ENCODE measurements around the gene ALG12. TPM values are rescaled to one million over a fixed set of nuclear protein-coding genes. Genes with fewer than 3 reads are reported as not detected.
A peak's percentile ranks its signal among the peaks of the same experiment; 100 is the strongest.
"Not testable (repeated sequence)": the region's sequence is repeated elsewhere in the genome, so short reads cannot be mapped to it uniquely, and the experiment has no call there.

ALG12 gene
- total RNA-seq, 2 donors from 2014 or later, result 13.7 to 15.4 TPM

DNA sequence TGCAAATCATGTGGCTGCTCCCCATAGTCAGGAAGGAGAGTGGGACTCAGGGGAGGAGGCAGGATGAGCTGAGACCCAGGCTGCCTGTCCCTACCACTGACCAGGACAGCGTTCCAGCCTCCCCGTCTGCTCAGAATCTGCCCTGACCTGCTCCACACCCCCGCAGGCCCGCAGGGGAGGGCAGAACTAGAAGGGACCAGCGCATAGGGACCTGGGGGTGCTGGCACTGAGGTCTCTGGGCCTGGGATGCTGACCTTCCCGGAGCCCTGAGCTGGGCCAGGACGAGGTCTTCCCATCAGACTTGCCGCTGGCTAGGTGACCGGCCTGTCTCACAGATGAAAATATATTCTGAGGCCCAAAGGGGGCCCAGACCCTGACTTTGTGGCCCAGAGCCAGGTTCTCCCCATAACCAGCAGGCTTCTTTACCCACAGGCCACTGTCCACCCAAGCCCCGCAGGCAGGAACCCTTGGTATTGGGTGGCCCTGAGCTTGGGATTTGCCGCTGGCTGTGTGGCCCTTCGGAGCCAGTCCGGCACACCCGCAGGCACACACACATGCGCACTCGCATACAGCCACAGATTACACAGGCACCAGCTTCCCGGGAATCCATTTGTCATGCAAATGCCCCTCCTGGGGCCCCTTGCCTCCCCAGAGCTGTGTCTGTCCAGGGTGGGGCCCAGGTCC, 28.5 kb upstream of the ALG12 start:
- Mint-ChIP-seq H3K4me3 (no peak overlapping the region), H3K4me1 (peaks cover 4% of the 10 kb centered on the region), H3K36me3 (ENCODE audit: low read depth) (no peaks in the 10 kb centered on the region), H3K27me3 (no peaks in the 10 kb centered on the region), H3K27ac (peak overlapping the region; percentile 87)
- ATAC-seq (no peak), DNase-seq (no peak)
- no peaks in the 10 kb centered on the region for H3K9me3 ChIP-seq (ENCODE audit: control insufficient read depth, low read length, poor library complexity, severe bottlenecking)

DNA sequence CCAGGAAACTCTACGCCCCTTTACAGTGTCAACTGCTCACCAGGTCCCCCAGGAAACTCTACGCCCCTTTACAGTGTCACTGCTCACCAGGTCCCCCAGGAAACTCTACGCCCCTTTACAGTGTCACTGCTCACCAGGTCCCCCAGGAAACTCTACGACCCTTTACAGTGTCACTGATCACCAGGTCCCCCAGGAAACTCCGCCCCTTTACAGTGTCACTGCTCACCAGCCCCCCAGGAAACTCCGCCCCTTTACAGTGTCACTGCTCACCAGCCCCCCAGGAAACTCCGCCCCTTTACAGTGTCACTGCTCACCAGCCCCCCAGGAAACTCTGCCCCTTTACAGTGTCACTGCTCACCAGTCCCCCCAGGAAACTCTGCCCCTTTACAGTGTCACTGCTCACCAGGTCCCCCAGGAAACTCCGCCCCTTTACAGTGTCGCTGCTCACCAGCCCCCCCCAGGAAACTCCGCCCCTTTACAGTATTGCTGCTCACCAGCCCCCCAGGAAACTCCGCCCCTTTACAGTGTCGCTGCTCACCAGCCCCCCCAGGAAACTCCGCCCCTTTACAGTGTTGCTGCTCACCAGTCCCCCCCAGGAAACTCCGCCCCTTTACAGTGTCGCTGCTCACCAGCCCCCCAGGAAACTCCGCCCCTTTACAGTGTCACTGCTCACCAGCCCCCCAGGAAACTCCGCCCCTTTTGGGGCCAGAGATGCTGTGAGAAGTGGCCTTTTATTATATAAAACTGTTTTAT, 27.0 kb upstream of the ALG12 start:
- not testable (repeated sequence) for H3K9me3 ChIP-seq (ENCODE audit: control insufficient read depth, low read length, poor library complexity, severe bottlenecking); H3K4me3 Mint-ChIP-seq; H3K27me3 Mint-ChIP-seq; H3K36me3 Mint-ChIP-seq (ENCODE audit: low read depth); H3K4me1 Mint-ChIP-seq
- DNase-seq (peak in 1 of 3 donors; percentile 46), ATAC-seq (peak; percentile 64)
- peak overlapping the region; percentile 87 for H3K27ac Mint-ChIP-seq

DNA sequence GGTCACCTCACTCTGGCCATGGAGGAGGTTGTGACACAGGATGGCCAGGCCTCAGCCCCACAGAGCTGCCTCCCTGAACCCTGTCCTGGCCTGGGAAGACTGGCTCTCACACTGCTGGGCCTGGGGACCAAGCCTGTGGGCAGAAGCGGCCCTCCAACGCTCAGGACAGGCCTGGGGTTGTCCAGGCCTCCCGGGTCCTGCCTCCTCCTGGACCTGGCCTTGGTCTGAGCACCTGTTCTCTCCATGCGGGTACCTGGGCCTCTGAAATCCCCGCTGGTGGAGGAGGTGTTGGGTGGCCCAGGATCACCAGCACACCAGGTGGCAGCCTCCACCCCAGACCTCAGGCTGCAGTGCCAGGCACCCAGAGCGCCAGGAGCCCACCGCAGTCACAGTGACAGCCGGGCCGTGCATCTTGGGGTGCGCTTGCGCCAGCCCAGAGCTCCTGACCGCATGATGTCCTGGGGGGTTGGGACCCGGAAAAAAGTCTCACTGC, 26.2 kb upstream of the ALG12 start:
- Mint-ChIP-seq H3K4me3 (no peak overlapping the region), H3K36me3 (ENCODE audit: low read depth) (no peaks in the 10 kb centered on the region), H3K4me1 (peaks cover 9% of the 10 kb centered on the region), H3K27ac (peak overlapping the region; percentile 8), H3K27me3 (no peaks in the 10 kb centered on the region)
- ATAC-seq (peak; percentile 27), DNase-seq (no peak)
- H3K9me3 ChIP-seq (ENCODE audit: control insufficient read depth, low read length, poor library complexity, severe bottlenecking), result no peaks in the 10 kb centered on the region

DNA sequence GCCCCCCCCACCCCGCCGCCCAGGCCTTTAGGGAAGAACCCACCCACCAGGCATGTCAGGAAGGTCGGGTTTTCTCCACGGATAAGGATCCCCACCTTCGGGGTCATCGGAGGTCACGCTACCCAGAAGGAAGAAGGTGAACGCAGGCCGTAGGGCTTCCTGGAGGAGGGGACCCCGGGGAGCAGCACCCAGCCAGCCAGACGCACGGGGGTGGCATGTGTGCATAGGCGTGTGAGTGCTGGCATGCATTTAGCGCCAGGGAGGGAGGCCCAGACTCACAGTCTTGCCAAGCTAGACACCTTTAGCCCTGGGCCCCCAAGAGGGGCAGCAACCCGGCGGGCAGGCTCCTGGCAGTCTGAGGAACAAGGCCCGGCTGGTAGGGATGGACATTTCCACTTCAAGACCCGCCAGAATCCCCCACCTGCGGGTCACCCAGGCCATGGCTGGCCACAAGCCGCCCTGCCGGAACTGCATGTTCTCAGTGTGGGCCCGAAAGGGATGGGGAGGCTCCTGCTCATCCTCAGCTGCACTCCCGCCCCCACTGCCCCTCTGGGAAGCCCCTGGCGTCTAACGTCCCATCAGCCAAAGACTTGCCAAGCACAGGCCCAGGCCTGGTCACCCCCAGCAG, 25.6 kb upstream of the ALG12 start:
- H3K27me3 Mint-ChIP-seq, result no peaks in the 10 kb centered on the region
- H3K4me3 Mint-ChIP-seq, result no peak overlapping the region
- DNase-seq (no peak), ATAC-seq (no peak)
- H3K36me3 Mint-ChIP-seq (ENCODE audit: low read depth), result no peaks in the 10 kb centered on the region
- H3K4me1 Mint-ChIP-seq, result peaks cover 9% of the 10 kb centered on the region
- no peaks in the 10 kb centered on the region for H3K9me3 ChIP-seq (ENCODE audit: control insufficient read depth, low read length, poor library complexity, severe bottlenecking)
- peak overlapping the region; percentile 8 for H3K27ac Mint-ChIP-seq

DNA sequence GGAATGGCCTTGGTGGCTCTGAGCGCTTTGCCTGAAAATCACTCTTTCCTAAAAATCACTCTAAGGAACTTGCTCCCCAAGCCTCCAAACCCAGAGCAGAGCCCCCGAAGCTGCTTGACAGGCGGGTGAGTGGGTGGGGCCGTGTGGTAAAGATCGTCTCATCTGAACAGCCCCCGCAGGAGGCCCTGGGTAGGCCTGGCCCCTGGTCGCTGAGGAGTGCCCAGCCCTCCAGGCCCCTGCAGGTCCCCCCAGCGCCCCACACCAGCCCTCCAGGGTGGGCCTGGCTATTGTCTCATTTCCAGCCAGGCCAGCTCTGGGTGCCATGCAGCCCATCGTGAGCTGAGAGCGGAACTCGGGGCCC, 25.1 kb upstream of the ALG12 start:
- Mint-ChIP-seq H3K36me3 (ENCODE audit: low read depth) (no peaks in the 10 kb centered on the region), H3K4me1 (peaks cover 9% of the 10 kb centered on the region), H3K27me3 (no peaks in the 10 kb centered on the region), H3K4me3 (no peak overlapping the region), H3K27ac (no peak overlapping the region)
- ATAC-seq (no peak), DNase-seq (no peak)
- H3K9me3 ChIP-seq (ENCODE audit: control insufficient read depth, low read length, poor library complexity, severe bottlenecking), result no peaks in the 10 kb centered on the region

DNA sequence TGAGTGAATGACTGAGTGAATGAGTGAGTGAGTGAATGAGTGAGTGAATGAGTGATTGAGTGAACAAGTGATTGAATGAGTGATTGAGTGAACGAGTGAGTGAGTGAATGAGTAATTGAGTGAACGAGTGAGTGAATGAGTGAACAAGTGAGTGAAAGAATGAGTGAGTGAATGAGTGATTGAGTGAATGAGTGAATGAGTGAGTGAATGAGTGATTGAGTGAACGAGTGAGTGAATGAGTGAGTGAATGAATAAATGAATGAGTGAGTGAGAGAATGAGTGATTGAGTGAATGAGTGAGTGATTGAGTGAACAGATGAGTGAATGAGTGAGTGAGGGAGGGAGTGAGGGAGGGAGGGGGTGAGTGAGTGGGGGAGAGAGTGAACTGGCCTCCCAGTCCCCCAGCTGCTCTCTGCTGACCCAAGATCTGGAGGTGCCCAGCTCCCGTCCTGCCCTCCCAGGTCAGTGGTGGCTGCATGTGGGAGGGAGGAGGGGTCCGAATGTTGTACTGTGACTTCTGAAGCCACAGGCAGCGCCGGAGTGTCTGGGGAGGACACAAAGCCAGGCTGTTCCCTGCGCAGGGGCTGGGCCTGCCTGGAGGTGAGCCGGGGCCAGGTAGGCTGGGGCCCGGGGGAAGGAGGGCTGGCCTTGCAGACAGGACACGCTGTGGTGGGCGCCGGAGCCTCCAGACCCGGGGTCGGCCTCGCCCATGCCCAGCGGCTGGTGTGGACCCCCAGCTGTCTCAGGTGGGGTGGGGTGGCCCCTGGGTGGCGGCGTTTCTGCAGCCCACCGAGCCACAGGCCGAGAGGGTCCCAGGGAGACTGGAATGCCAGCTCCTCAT, 24.5 kb upstream of the ALG12 start:
- H3K4me1 Mint-ChIP-seq, result peaks cover 9% of the 10 kb centered on the region
- H3K4me3 Mint-ChIP-seq, result no peak overlapping the region
- no peaks in the 10 kb centered on the region for H3K27me3 Mint-ChIP-seq
- H3K9me3 ChIP-seq (ENCODE audit: control insufficient read depth, low read length, poor library complexity, severe bottlenecking), result no peaks in the 10 kb centered on the region
- ATAC-seq (no peak), DNase-seq (no peak)
- H3K36me3 Mint-ChIP-seq (ENCODE audit: low read depth), result no peaks in the 10 kb centered on the region
- no peak overlapping the region for H3K27ac Mint-ChIP-seq

DNA sequence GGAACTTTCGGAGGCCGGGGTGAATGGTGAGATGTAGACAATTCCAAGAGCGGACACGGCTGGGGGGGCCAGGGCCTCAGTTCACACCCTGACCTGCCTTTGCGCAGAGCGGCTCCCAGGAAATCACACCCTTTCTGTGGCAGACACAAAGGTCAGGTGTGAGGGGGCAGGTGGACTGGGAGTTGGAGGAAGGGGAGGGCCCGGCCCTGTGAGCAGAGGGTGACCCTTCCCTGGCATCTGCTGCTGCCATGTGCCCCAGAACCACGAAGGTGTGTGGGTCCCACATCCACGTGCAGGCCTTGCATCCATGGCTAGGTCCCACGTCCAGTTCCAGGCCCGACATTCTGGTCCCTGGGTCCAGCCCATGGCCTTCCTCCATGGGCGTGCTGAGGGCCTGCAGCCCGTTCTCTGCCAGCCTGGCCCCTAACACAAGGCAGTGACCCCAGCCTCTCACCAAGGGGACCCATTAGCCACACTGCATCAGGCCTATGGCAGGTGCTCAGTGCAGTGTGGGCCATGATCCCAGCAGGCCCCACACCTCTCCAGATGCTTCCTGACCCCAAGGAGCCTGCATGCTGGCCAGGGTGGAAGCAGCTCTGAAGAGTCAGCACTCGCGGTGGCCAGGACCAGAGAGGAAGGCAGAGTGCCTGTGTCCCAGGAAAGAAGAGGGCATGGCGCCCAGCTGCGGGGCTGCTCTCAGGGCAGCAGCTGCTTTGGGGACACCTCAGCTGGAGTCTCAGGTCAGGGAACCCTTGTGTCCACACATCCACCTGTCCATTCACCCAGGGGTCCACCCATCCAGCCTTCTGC, 23.5 kb upstream of the ALG12 start:
- H3K9me3 ChIP-seq (ENCODE audit: control insufficient read depth, low read length, poor library complexity, severe bottlenecking), result no peaks in the 10 kb centered on the region
- Mint-ChIP-seq H3K27me3 (no peaks in the 10 kb centered on the region), H3K27ac (no peak overlapping the region), H3K36me3 (ENCODE audit: low read depth) (no peaks in the 10 kb centered on the region), H3K4me3 (no peak overlapping the region), H3K4me1 (peaks cover 10% of the 10 kb centered on the region)
- DNase-seq (no peak), ATAC-seq (no peak)

DNA sequence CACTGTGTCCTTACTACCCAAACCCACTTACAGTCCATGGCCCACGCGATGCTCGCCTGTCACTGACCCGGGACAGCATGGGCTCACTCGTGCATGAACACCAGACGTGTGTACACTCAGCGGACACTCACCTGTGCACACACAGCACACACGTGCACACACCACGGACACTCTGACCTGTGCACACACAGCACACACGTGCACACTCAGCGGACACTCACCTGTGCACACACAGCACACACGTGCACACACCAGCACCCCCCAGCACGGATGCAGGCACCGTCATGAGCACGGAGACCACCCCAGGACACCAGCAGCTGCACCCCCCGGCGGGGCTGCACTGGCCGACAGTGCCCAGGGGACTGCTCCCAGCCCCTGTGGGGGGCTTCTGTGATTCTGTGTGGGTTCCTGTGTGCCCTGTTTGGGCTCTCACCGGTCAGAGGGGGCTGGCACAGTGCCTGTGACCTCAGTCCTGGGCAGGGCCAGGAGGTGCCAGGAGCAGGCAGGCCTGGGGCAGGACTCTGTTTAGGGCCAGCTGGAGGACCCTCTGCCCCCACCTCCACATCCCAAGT, 20.4 kb upstream of the ALG12 start:
- Mint-ChIP-seq H3K27ac (peak overlapping the region; percentile 82), H3K36me3 (ENCODE audit: low read depth) (no peaks in the 10 kb centered on the region), H3K27me3 (no peaks in the 10 kb centered on the region), H3K4me1 (peaks cover 7% of the 10 kb centered on the region), H3K4me3 (no peak overlapping the region)
- H3K9me3 ChIP-seq (ENCODE audit: control insufficient read depth, low read length, poor library complexity, severe bottlenecking), result no peaks in the 10 kb centered on the region
- DNase-seq (no peak), ATAC-seq (no peak)

DNA sequence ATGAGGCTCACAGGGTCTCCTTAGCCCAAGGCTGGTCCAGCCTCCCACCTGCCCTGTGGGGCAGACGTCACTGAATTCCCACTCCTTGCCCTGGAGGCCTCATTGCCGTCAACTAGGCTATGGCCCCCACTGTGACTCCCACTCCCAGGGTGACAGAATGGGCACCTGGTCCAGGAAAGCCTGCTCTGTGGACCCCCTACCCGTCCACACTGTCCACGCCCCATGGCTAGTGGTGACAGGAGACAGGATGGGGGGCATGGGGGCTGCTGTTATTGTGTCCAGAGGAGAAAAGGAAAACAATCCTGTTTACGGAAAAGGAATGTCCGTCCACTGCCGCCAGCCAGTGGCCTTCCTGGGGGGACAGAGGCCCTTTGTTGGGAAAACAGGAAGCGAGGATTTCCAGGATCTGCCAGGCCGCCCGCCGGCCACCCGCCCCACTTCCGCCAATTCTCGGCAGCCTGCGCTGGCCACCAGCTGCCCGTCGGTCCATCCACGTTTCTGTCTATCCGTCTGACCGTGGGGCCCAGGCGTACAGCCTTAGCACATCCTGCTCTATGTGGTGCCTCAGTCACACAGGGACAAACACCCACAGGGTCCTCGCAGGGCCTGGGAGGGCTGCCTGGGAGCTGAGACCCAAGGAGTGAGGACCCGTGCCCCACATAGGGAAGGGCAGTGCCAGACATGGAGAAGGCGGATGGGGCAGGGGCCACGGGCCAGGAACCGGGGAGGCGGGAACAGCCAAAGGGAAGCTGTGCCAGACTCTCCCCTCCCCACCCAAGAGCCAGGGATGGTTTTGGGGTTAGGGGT, 19.7 kb upstream of the ALG12 start:
- no peaks in the 10 kb centered on the region for H3K9me3 ChIP-seq (ENCODE audit: control insufficient read depth, low read length, poor library complexity, severe bottlenecking)
- H3K27ac Mint-ChIP-seq, result peak overlapping the region; percentile 82
- H3K4me1 Mint-ChIP-seq, result peaks cover 11% of the 10 kb centered on the region
- no peaks in the 10 kb centered on the region for H3K36me3 Mint-ChIP-seq (ENCODE audit: low read depth)
- DNase-seq, result no peak
- no peak overlapping the region for H3K4me3 Mint-ChIP-seq
- H3K27me3 Mint-ChIP-seq, result no peaks in the 10 kb centered on the region
- no peak for ATAC-seq

DNA sequence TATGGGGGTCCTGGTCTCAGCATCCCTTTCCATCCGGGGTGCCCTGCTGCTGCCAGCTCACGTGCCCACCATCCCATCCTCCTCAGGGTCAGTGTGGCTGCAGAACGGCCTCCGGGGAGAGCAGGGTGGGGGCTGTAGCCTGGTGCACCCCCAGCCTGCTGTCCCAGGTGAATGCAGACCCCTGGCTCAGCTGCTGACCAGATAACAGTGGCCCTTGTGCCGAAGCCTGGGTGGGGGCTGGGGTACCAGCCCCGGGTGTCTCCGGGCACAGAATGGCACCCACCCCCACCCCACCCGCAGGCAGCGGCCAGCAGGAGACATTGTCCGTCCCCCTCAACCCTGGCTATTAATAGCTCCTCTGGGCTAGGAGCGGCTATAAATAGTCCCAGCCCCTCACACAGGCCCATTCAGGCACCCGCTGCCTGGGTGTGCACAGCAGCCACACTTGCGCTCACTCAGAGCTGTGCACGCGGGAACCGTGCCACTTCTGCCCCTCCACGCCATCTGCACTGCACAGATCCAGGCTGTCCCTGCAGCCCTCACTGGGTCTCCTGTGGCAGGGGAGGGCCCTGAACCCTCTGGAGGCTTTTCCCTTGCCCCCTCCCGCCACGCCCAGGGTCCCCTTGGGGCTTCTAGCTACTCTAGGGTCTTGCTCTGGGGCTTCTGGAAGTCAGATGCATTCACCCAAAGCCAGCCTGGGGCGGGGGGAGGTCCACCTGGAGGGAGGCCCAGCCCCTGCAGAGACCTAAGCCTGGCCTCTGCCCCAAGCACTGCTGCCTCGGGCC, 18.9 kb upstream of the ALG12 start:
- H3K9me3 ChIP-seq (ENCODE audit: control insufficient read depth, low read length, poor library complexity, severe bottlenecking), result no peaks in the 10 kb centered on the region
- peak overlapping the region; percentile 79 for H3K4me3 Mint-ChIP-seq
- no peaks in the 10 kb centered on the region for H3K27me3 Mint-ChIP-seq
- ATAC-seq (no peak), DNase-seq (no peak)
- H3K27ac Mint-ChIP-seq, result peak overlapping the region; percentile 82
- peaks cover 12% of the 10 kb centered on the region for H3K4me1 Mint-ChIP-seq
- H3K36me3 Mint-ChIP-seq (ENCODE audit: low read depth), result no peaks in the 10 kb centered on the region

Data from T-helper 17 cell (primary cell).